ENCODE measurements around the gene PASD1. TPM values are rescaled to one million over a fixed set of nuclear protein-coding genes. Genes with fewer than 3 reads are reported as not detected.

Gene PASD1
- total RNA-seq, 1 donor from 2014 or later: not detected

DNA sequence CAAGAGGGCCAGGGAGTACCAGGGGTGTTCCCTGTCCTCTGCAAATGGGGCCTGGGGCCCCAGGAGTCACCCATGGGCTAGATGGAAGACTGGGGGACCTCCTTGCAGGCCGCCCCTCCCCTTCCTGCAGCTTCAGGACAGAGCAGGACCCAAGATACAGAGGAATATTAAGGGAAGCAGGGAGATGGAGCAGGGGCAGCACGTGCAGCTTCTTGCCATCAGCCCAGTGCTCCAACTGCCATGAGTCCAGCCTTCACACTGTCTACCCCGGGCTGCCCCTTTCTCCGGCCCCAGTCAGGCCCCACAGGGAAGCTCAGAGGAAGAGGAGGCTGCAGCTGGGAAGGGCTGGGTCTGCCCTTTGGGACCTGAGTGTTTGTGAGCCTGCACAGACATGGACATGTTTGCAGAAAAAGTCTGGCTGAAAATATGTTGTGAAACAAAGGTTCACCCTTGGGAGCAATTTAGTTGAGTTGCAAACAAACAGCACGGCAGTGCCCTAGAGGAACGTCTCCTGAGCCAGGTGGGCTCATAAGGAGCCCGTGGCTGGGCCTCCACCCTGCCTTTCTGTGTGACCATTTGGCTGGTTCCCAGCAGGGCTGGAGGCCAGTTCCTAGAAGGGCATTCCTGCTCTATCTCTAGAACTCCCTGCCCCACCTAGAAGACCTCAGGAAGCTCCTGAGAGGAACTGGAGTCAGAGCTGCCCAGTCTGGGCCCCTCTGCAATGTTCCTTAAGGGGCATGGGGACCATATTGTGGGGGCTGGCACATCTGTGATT, 161.3 kb downstream of the PASD1 start:
- no peak for DNase-seq (ENCODE audit: low spot score)
- Histone ChIP-seq H3K79me2 (ENCODE audit: low read depth) (no peaks in the 10 kb centered on the region), H4K20me1 (ENCODE audit: low read depth) (no peaks in the 10 kb centered on the region), H2AFZ (replicated peaks) (no peak overlapping the region), H3F3A (ENCODE audit: low read depth) (no peaks in the 10 kb centered on the region), H3K27me3 (no peaks in the 10 kb centered on the region), H3K9me3 (ENCODE audit: low read depth) (no peaks in the 10 kb centered on the region), H3K4me2 (no peak overlapping the region), H3K4me3 (no peak overlapping the region), H3K9ac (no peak overlapping the region), H3K4me1 (no peaks in the 10 kb centered on the region), H3K27ac (no peak overlapping the region), H3K36me3 (no peaks in the 10 kb centered on the region)
- H3K27me3 Mint-ChIP-seq (ENCODE audit: insufficient read depth, low read depth): peaks cover 2% of the 10 kb centered on the region
- H3K4me3 Mint-ChIP-seq: no peak overlapping the region
- TF ChIP-seq EZH2 (IDR thresholded peaks at IDR 0.05) (no peak), EZH2phosphoT487 (IDR thresholded peaks at IDR 0.05) (no peak)
- TF ChIP-seq, protein P1, sequence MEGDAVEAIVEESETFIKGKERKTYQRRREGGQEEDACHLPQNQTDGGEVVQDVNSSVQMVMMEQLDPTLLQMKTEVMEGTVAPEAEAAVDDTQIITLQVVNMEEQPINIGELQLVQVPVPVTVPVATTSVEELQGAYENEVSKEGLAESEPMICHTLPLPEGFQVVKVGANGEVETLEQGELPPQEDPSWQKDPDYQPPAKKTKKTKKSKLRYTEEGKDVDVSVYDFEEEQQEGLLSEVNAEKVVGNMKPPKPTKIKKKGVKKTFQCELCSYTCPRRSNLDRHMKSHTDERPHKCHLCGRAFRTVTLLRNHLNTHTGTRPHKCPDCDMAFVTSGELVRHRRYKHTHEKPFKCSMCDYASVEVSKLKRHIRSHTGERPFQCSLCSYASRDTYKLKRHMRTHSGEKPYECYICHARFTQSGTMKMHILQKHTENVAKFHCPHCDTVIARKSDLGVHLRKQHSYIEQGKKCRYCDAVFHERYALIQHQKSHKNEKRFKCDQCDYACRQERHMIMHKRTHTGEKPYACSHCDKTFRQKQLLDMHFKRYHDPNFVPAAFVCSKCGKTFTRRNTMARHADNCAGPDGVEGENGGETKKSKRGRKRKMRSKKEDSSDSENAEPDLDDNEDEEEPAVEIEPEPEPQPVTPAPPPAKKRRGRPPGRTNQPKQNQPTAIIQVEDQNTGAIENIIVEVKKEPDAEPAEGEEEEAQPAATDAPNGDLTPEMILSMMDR (IDR thresholded peaks at IDR 0.05): no peak
- peaks cover 8% of the 10 kb centered on the region for H3K9me3 Mint-ChIP-seq
- H3K36me3 Mint-ChIP-seq: no peaks in the 10 kb centered on the region
- no peaks in the 10 kb centered on the region for H3K4me1 Mint-ChIP-seq
- H3K27ac Mint-ChIP-seq: no peak overlapping the region

DNA sequence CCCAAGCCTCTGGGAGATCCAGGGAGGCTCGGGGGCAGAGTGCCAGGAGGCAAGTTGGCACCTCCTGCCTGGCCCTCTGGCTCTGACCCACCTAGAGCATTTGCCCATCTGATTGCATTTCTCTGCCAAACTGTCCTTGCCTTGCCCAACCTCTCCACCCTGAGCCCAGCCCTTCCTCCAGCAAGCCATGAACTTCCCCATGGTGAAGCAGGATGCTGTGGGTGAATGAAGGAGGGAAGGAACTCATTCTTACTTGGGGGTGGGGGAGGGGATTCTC, 161.8 kb downstream of the PASD1 start:
- Histone ChIP-seq H3F3A (ENCODE audit: low read depth) (no peaks in the 10 kb centered on the region), H3K4me2 (no peak overlapping the region), H3K9me3 (ENCODE audit: low read depth) (no peaks in the 10 kb centered on the region), H4K20me1 (ENCODE audit: low read depth) (no peaks in the 10 kb centered on the region), H3K36me3 (no peaks in the 10 kb centered on the region), H3K4me3 (no peak overlapping the region), H3K79me2 (ENCODE audit: low read depth) (no peaks in the 10 kb centered on the region), H3K27ac (no peak overlapping the region), H3K9ac (no peak overlapping the region), H3K4me1 (no peaks in the 10 kb centered on the region), H3K27me3 (no peaks in the 10 kb centered on the region), H2AFZ (replicated peaks) (no peak overlapping the region)
- H3K36me3 Mint-ChIP-seq: no peaks in the 10 kb centered on the region
- H3K9me3 Mint-ChIP-seq: peaks cover 8% of the 10 kb centered on the region
- no peaks in the 10 kb centered on the region for H3K4me1 Mint-ChIP-seq
- no peak overlapping the region for H3K27ac Mint-ChIP-seq
- no peak overlapping the region for H3K4me3 Mint-ChIP-seq
- peaks cover 2% of the 10 kb centered on the region for H3K27me3 Mint-ChIP-seq (ENCODE audit: insufficient read depth, low read depth)
- DNase-seq (ENCODE audit: low spot score): no peak
- TF ChIP-seq, protein P1 (IDR thresholded peaks at IDR 0.05): no peak
- TF ChIP-seq EZH2 (IDR thresholded peaks at IDR 0.05): no peak
- no peak for TF ChIP-seq EZH2phosphoT487 (IDR thresholded peaks at IDR 0.05)

Other genes with a start within 250 kb of the PASD1 start
- 111 and 161 TPM in 2 replicates for gene VMA21, start 166.5 kb upstream of the PASD1 start, total RNA-seq (ENCODE audit: low replicate concordance)
- 1.9 and 2.0 TPM in 2 replicates for gene PRRG3, start 131.8 kb downstream of the PASD1 start, total RNA-seq (ENCODE audit: low replicate concordance)
- gene FATE1, start 152.4 kb downstream of the PASD1 start, total RNA-seq (ENCODE audit: low replicate concordance): not detected in 2 replicates
- gene CNGA2, start 171.1 kb downstream of the PASD1 start, total RNA-seq (ENCODE audit: low replicate concordance): not detected in 2 replicates

Measured in neural progenitor cell (in vitro differentiated cells).